HL-60 (cell line): ENCODE data around the gene TTC16.

Source experiments
- DNase-seq, 2 experiments: peaks; one replicate each; pipeline ENCODE4 v3.0.0-alpha.2; 2010 to 2020; ENCODE audit warnings: low read depth in 1 of 2, low spot score in 1 of 2
- H3K27ac ChIP-seq: fragments of 250-450 bp; sonication (Bioruptor Pico); replicated peaks from 2 replicates; pipeline ENCODE4 v1.5.1; 2020; ENCODE audit warnings: mild to moderate bottlenecking, moderate library complexity
- H3K27me3 ChIP-seq: fragments of 250-450 bp; sonication (Bioruptor Pico); 2 replicates; pipeline ENCODE4 v1.5.1; 2021; ENCODE audit warnings: mild to moderate bottlenecking, moderate library complexity; ENCODE audit not compliant: insufficient read depth, poor library complexity, severe bottlenecking
- H3K4me3 ChIP-seq: replicated peaks from 2 replicates; pipeline ENCODE4 v1.5.1; 2011; ENCODE audit warnings: mild to moderate bottlenecking, control low read depth, low read length; ENCODE audit not compliant: insufficient read depth
- GABPA ChIP-seq: IDR thresholded peaks from 2 replicates; pipeline ENCODE4 v1.6.1; 2012; ENCODE audit warnings: low read depth
- POLR2AphosphoS5 ChIP-seq: IDR thresholded peaks from 2 replicates; pipeline ENCODE4 v1.6.1; 2012; ENCODE audit warnings: low read depth
- SPI1 ChIP-seq: IDR thresholded peaks from 2 replicates; pipeline ENCODE4 v1.6.1; 2012; ENCODE audit warnings: low read depth, mild to moderate bottlenecking, borderline replicate concordance
- TF ChIP-seq, protein P1 (sequence below): IDR thresholded peaks from one replicate; pipeline ENCODE4 v1.5.1; 2011; ENCODE audit warnings: low read length, control low read depth, inconsistent platforms; ENCODE audit not compliant: insufficient read depth
- TF ChIP-seq, protein P2 (sequence below): IDR thresholded peaks from 2 replicates; pipeline ENCODE4 v1.6.1; 2012; ENCODE audit warnings: low read depth; ENCODE audit not compliant: insufficient replicate concordance

Gene TTC16

DNA sequence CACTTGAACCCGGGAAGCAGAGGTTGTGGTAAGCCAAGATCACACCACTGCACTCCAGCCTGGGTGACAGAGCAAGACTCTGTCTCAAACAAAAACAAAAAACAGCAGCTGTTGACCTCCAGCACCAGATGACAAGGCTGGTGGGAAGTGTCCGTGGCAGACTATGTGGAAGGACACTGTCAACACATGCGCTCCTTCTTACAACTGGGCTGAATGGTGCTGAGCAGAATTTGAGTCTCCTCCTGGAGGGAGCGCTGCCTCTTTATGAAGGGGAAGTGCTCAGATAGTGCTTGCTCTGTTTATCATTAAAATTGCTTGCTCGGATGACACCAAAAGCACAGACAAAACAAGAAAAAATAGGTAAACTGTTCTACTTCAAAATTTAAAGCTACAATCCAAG, 18.3 kb upstream of the TTC16 start:
- H3K27ac ChIP-seq, result no peak overlapping the region
- no peak overlapping the region for H3K4me3 ChIP-seq
- no peak for DNase-seq
- no peaks in the 10 kb centered on the region for H3K27me3 ChIP-seq
- TF ChIP-seq, protein P1, sequence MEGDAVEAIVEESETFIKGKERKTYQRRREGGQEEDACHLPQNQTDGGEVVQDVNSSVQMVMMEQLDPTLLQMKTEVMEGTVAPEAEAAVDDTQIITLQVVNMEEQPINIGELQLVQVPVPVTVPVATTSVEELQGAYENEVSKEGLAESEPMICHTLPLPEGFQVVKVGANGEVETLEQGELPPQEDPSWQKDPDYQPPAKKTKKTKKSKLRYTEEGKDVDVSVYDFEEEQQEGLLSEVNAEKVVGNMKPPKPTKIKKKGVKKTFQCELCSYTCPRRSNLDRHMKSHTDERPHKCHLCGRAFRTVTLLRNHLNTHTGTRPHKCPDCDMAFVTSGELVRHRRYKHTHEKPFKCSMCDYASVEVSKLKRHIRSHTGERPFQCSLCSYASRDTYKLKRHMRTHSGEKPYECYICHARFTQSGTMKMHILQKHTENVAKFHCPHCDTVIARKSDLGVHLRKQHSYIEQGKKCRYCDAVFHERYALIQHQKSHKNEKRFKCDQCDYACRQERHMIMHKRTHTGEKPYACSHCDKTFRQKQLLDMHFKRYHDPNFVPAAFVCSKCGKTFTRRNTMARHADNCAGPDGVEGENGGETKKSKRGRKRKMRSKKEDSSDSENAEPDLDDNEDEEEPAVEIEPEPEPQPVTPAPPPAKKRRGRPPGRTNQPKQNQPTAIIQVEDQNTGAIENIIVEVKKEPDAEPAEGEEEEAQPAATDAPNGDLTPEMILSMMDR, result no peak
- TF ChIP-seq GABPA (no peak), SPI1 (no peak), POLR2AphosphoS5 (no peak)

DNA sequence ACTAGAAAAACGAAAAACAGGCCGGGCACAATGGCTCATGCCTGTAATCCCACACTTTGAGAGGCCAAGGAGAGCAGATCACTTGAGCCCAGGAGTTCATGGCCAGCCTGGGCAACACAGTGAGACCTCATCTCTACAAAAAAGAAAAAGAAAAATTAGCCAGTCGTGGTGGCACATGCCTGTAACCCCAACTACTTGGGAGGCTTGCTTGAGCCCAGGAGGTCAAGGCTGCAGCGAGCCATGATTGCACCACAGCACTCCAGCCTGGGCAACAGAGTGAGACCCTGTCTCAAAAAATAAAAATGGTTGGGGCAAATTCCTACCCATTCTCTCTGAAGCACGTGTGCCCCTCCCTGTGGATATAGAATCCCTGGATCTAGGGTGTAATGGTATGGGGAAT, 17.5 kb upstream of the TTC16 start:
- H3K4me3 ChIP-seq, result no peak overlapping the region
- no peak overlapping the region for H3K27ac ChIP-seq
- TF ChIP-seq GABPA (no peak), SPI1 (no peak), POLR2AphosphoS5 (no peak)
- TF ChIP-seq, protein P1, result no peak
- TF ChIP-seq, protein P2, sequence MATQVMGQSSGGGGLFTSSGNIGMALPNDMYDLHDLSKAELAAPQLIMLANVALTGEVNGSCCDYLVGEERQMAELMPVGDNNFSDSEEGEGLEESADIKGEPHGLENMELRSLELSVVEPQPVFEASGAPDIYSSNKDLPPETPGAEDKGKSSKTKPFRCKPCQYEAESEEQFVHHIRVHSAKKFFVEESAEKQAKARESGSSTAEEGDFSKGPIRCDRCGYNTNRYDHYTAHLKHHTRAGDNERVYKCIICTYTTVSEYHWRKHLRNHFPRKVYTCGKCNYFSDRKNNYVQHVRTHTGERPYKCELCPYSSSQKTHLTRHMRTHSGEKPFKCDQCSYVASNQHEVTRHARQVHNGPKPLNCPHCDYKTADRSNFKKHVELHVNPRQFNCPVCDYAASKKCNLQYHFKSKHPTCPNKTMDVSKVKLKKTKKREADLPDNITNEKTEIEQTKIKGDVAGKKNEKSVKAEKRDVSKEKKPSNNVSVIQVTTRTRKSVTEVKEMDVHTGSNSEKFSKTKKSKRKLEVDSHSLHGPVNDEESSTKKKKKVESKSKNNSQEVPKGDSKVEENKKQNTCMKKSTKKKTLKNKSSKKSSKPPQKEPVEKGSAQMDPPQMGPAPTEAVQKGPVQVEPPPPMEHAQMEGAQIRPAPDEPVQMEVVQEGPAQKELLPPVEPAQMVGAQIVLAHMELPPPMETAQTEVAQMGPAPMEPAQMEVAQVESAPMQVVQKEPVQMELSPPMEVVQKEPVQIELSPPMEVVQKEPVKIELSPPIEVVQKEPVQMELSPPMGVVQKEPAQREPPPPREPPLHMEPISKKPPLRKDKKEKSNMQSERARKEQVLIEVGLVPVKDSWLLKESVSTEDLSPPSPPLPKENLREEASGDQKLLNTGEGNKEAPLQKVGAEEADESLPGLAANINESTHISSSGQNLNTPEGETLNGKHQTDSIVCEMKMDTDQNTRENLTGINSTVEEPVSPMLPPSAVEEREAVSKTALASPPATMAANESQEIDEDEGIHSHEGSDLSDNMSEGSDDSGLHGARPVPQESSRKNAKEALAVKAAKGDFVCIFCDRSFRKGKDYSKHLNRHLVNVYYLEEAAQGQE, result no peak
- no peak for DNase-seq
- no peaks in the 10 kb centered on the region for H3K27me3 ChIP-seq

DNA sequence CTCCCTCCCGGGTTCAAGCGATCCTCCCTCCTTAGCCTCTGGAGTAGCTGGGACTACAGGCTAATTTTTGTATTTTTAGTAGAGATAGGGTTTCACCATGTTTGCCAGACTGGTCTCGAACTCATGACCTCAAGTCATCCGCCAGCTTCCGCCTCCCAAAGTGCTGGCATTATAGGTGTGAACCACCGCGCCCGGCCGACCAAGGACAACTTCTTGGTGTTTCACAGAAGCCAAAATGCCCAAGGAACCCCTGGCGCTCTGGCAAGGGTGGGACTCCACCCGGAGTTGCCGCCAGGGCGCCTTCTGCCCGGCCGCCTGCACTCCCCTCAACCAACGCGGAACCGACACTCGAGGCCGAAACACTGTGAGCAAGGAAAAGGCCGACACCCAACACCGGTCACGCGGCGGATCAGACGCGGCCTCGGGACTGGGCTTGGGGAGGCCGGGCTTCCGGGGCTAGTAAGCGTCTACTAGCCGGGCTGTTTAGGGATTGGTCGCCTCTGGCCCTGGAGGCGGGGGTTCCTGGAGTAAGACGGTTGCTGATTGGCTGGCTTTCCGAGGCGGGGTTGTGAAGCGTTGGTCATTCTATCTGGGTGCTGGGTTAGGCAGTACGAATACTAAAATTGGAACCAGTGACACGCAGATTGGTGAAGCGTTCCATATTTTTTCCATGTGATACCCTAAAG, 16.8 kb upstream of the TTC16 start:
- Histone ChIP-seq H3K27ac (no peak overlapping the region), H3K27me3 (no peaks in the 10 kb centered on the region), H3K4me3 (no peak overlapping the region)
- DNase-seq, result no peak
- no peak for TF ChIP-seq POLR2AphosphoS5
- TF ChIP-seq, protein P1, result no peak

DNA sequence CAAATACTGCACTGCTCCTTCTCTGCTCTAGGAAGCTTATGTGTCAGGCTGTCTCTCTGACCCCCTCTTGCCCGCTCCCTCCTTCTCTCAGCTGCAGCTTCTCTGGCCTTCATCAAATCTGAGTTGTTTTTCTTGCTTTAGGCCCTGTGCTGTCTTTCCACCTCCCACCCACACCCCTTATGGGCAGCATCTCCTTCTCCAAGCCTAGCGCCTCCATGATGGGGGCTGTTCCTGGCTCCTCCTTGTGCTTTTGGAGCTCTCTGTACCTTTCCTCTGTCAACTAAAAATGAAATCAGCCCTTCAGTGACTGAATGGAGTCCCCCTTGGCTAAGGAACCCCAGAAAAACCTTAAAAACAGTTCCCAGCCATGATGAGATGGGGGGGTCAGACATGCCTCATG, 15.7 kb upstream of the TTC16 start:
- Histone ChIP-seq H3K27me3 (no peaks in the 10 kb centered on the region), H3K27ac (no peak overlapping the region), H3K4me3 (no peak overlapping the region)
- no peak for DNase-seq
- TF ChIP-seq POLR2AphosphoS5 (no peak), SPI1 (no peak), GABPA (no peak)
- TF ChIP-seq, protein P2, result no peak
